ENCODE data around the gene MAPK10. TPM values are rescaled to one million over a fixed set of nuclear protein-coding genes. Genes with fewer than 3 reads are reported as not detected.
"Not testable (repeated sequence)": the region's sequence is repeated elsewhere in the genome, so short reads cannot be mapped to it uniquely, and the experiment has no call there.

The MAPK10 gene
- total RNA-seq, 6 experiments from 2014 or later = 0.79 to 1.8 (median 1.1) TPM

GRCh38 chr4:86033171-86033570, 326.7 kb downstream of the MAPK10 start:
- Mint-ChIP-seq H3K36me3 (ENCODE audit: low read depth) (no peaks in the 10 kb centered on the region), H3K9me3 (no peaks in the 10 kb centered on the region), H3K27ac (peak overlapping the region; percentile 88), H3K4me3 (peak overlapping the region; percentile 70), H3K4me1 (ENCODE audit: low read depth) (peaks cover 66% of the 10 kb centered on the region), H3K27me3 (ENCODE audit: insufficient read depth) (peaks cover 2% of the 10 kb centered on the region; the same call in 1 of the 2 replicates)
- peak; percentile 38 for DNase-seq
- no peak for TF ChIP-seq CTCF (IDR thresholded peaks at IDR 0.05)

GRCh38 chr4:86032476-86033022, 327.3 kb downstream of the MAPK10 start:
- H3K4me3 Mint-ChIP-seq = peak overlapping the region; percentile 70
- TF ChIP-seq CTCF (IDR thresholded peaks at IDR 0.05) = no peak
- H3K36me3 Mint-ChIP-seq (ENCODE audit: low read depth) = no peaks in the 10 kb centered on the region
- no peaks in the 10 kb centered on the region for H3K9me3 Mint-ChIP-seq
- peaks cover 60% of the 10 kb centered on the region for H3K4me1 Mint-ChIP-seq (ENCODE audit: low read depth)
- H3K27me3 Mint-ChIP-seq (ENCODE audit: insufficient read depth) = peaks cover 2% of the 10 kb centered on the region; the same call in 1 of the 2 replicates
- peak overlapping the region; percentile 88 for H3K27ac Mint-ChIP-seq
- DNase-seq = peak; percentile 95

GRCh38 chr4:86031927-86032326, 327.9 kb downstream of the MAPK10 start:
- Mint-ChIP-seq H3K36me3 (ENCODE audit: low read depth) (no peaks in the 10 kb centered on the region), H3K9me3 (no peaks in the 10 kb centered on the region), H3K27ac (peak overlapping the region; percentile 88), H3K4me3 (no peak overlapping the region), H3K4me1 (ENCODE audit: low read depth) (peaks cover 54% of the 10 kb centered on the region), H3K27me3 (ENCODE audit: insufficient read depth) (peaks cover 2% of the 10 kb centered on the region; the same call in 1 of the 2 replicates)
- DNase-seq = no peak
- TF ChIP-seq CTCF (IDR thresholded peaks at IDR 0.05) = no peak

GRCh38 chr4:86026720-86027119, 333.1 kb downstream of the MAPK10 start:
- no peak for TF ChIP-seq CTCF (IDR thresholded peaks at IDR 0.05)
- H3K27me3 Mint-ChIP-seq (ENCODE audit: insufficient read depth) = peaks cover 2% of the 10 kb centered on the region; the same call in 1 of the 2 replicates
- no peak overlapping the region for H3K4me3 Mint-ChIP-seq
- no peaks in the 10 kb centered on the region for H3K36me3 Mint-ChIP-seq (ENCODE audit: low read depth)
- H3K27ac Mint-ChIP-seq = no peak overlapping the region
- no peaks in the 10 kb centered on the region for H3K9me3 Mint-ChIP-seq
- no peak for DNase-seq
- peaks cover 4% of the 10 kb centered on the region for H3K4me1 Mint-ChIP-seq (ENCODE audit: low read depth)

GRCh38 chr4:86021671-86022070, 338.2 kb downstream of the MAPK10 start:
- not testable (repeated sequence) for H3K36me3 Mint-ChIP-seq (ENCODE audit: low read depth); H3K27me3 Mint-ChIP-seq (ENCODE audit: insufficient read depth); H3K4me3 Mint-ChIP-seq; H3K27ac Mint-ChIP-seq; H3K9me3 Mint-ChIP-seq; H3K4me1 Mint-ChIP-seq (ENCODE audit: low read depth); DNase-seq

- H3K4me1 Mint-ChIP-seq (ENCODE audit: low read depth) = peaks cover 14% of the 10 kb centered on the region; the same call in 1 of the 2 replicates
- no peak overlapping the region for H3K4me3 Mint-ChIP-seq
- no peak for TF ChIP-seq CTCF (IDR thresholded peaks at IDR 0.05)
- peaks cover 2% of the 10 kb centered on the region; the same call in 1 of the 2 replicates for H3K27me3 Mint-ChIP-seq (ENCODE audit: insufficient read depth)
- no peak overlapping the region for H3K27ac Mint-ChIP-seq
- H3K36me3 Mint-ChIP-seq (ENCODE audit: low read depth) = no peaks in the 10 kb centered on the region
- H3K9me3 Mint-ChIP-seq = no peaks in the 10 kb centered on the region
- no peak for DNase-seq
These were observed 339.9 kb downstream of the MAPK10 start for GRCh38 chr4:86019906-86020305.
